Naive thymus-derived CD8-positive, alpha-beta T cell (primary cell): ENCODE data around the gene ZIM2. TPM values are rescaled to one million over a fixed set of nuclear protein-coding genes. Genes with fewer than 3 reads are reported as not detected.

Experiments used
- ATAC-seq, 2 donors: fragments of 150-1000 bp; cut with Tn5 transposase in 1 of 2; sonication (Bioruptor Pico), chemical (Tn5 transposase) in 1 of 2; 1 replicate in 1 of 2; 2 replicates in 1 of 2; pipeline ENCODE4 v1.10.0; 2021; ENCODE audit warnings: mild to moderate bottlenecking in 2 of 2, moderate library complexity in 2 of 2
- POLR2A ChIA-PET: fragments of 350-600 bp; sonication (Branson Sonifier 250); formaldehyde crosslinking; loops from one replicate; lab custom pipeline; 2021; ENCODE audit warnings: antibody characterized with exemption; lab: Charles Lee
- DNase-seq, 10 donors: peaks; one replicate each; pipeline versions ENCODE4 v3.0.0 to v3.0.0-alpha.2; 2020 to 2022
- H3K27ac Mint-ChIP-seq, 10 donors: one replicate each; pipeline ENCODE4 v1.8.0; 2020 to 2022; ENCODE audit warnings: mild to moderate bottlenecking in 10 of 10, mixed read lengths in 10 of 10, moderate library complexity in 4 of 10, inconsistent platforms in 1 of 10
- H3K27me3 Mint-ChIP-seq, 5 donors: one replicate each; pipeline ENCODE4 v1.8.0; 2021 to 2022; ENCODE audit warnings: mixed read lengths in 5 of 5
- H3K36me3 Mint-ChIP-seq, 3 donors: one replicate each; pipeline ENCODE4 v1.8.0; 2020 to 2022; ENCODE audit warnings: mixed read lengths in 3 of 3, mild to moderate bottlenecking in 2 of 3, inconsistent platforms in 1 of 3
- H3K4me1 Mint-ChIP-seq, 4 donors: one replicate each; pipeline ENCODE4 v1.8.0; 2021 to 2022; ENCODE audit warnings: mixed read lengths in 4 of 4
- H3K4me3 Mint-ChIP-seq, 10 donors: one replicate each; pipeline ENCODE4 v1.8.0; 2020 to 2022; ENCODE audit warnings: mild to moderate bottlenecking in 10 of 10, mixed read lengths in 10 of 10, moderate library complexity in 6 of 10, inconsistent platforms in 1 of 10
- H3K9me3 Mint-ChIP-seq, 9 donors: one replicate each; pipeline ENCODE4 v1.8.0; 2020 to 2022; ENCODE audit warnings: mixed read lengths in 9 of 9, mild to moderate bottlenecking in 3 of 9, inconsistent platforms in 1 of 9, moderate library complexity in 1 of 9
- polyA plus RNA-seq, 3 donors: library from polyadenylated mRNA; unstranded; fragments of 300-500 nt; fragmentation: Illumina TruSeq; gene quantifications; one replicate each; pipeline ENCODE4 v1.2.3, GENCODE V29; 2021
- total RNA-seq, 8 experiments: library from RNA in 2 of 8; stranded (reverse) in 2 of 8; gene quantifications; one replicate each; pipeline ENCODE4 v1.2.3 and lab custom pipeline; 2021 to 2026

The ZIM2 gene
- total and polyA plus RNA-seq, 5 experiments from 2014 or later: not detected

DNA sequence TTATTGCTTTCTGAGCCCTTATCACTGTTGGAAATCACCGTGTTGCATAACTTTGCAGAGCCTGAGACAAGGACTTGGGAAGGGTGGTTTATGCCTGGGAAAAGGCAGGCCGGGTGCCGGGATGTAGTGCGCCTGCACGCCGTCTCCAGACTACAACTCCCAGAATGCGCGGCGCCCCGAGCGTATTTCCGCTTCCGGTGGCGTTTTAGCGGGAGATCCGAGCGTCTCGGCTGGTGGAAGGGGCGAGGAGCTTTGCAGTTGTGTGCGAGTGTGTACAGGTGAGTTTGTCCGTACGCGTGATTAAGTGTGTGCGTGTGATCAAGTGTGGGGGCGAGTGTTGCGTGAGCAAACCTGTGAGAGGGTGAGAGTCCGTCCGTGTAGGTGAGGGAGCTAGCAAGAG is 75.4 kb downstream of the ZIM2 start:
- peak in 3 of 10 donors; percentile 3 to 67 (median 4) for DNase-seq
- Mint-ChIP-seq H3K36me3 (peaks cover 2 to 57% (median 26%) of the 10 kb centered on the region in 3 donors), H3K27me3 (peaks cover 0 to 20% (median 8%) of the 10 kb centered on the region in 5 donors), H3K9me3 (peaks cover 22 to 90% (median 55%) of the 10 kb centered on the region in 9 donors), H3K4me3 (peak overlapping the region; percentile 27 to 86 (median 76)), H3K27ac (peak overlapping the region in 2 of 10 donors; percentile 47 to 60), H3K4me1 (peaks cover 5 to 11% (median 8%) of the 10 kb centered on the region in 4 donors)
- POLR2A ChIA-PET: no interaction called here
- peak in 1 of 2 donors; percentile 33 for ATAC-seq

DNA sequence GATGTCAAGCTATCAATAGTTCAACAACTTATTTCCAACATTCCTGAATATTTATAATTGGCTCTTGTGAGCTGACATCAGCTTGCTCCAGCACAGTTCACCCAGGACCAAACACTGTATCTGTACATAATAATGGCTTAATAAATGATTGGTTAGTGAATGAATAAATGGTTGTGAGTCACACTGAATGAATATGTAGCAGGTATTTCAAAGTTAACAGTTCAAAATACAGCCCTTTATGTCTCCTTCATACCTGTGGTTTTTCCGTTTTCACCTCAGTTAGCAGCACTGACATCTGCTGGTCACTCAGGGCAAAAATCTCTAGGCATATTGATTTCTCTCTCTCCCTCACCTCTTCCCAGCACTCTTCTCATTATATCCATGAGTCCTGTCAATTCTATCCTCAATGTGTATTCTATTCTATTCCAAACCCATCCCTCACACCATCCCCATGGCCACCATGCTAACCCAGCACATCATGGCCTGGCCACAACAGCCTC is 76.3 kb downstream of the ZIM2 start:
- no peak for ATAC-seq

GRCh38 chr19:56760842-56761241 is 79.7 kb downstream of the ZIM2 start:
- peaks cover 7 to 11% (median 8%) of the 10 kb centered on the region in 4 donors for H3K4me1 Mint-ChIP-seq
- peaks cover 0 to 25% (median 8%) of the 10 kb centered on the region in 5 donors for H3K27me3 Mint-ChIP-seq
- DNase-seq (no peak), ATAC-seq (no peak)
- H3K27ac Mint-ChIP-seq: peak overlapping the region in 1 of 10 donors; percentile 70
- peaks cover 36 to 99% (median 79%) of the 10 kb centered on the region in 9 donors for H3K9me3 Mint-ChIP-seq
- peaks cover 5 to 72% (median 19%) of the 10 kb centered on the region in 3 donors for H3K36me3 Mint-ChIP-seq
- H3K4me3 Mint-ChIP-seq: no peak overlapping the region
- POLR2A ChIA-PET: no interaction called here

More for the DNA sequence above, 76.3 kb downstream of the ZIM2 start:
- H3K9me3 Mint-ChIP-seq: peaks cover 22 to 90% (median 64%) of the 10 kb centered on the region in 9 donors
- POLR2A ChIA-PET: no interaction called here
- peak overlapping the region in 7 of 10 donors; percentile 1 to 86 (median 73) for H3K4me3 Mint-ChIP-seq
- H3K27me3 Mint-ChIP-seq: peaks cover 0 to 20% (median 8%) of the 10 kb centered on the region in 5 donors
- DNase-seq: no peak
- peaks cover 2 to 63% (median 26%) of the 10 kb centered on the region in 3 donors for H3K36me3 Mint-ChIP-seq
- no peak overlapping the region for H3K27ac Mint-ChIP-seq
- H3K4me1 Mint-ChIP-seq: peaks cover 5 to 11% (median 8%) of the 10 kb centered on the region in 4 donors

- Mint-ChIP-seq H3K27me3 (peaks cover 0 to 16% (median 3%) of the 10 kb centered on the region in 5 donors), H3K27ac (no peak overlapping the region), H3K36me3 (peaks cover 5 to 71% (median 15%) of the 10 kb centered on the region in 3 donors), H3K9me3 (peaks cover 28 to 99% (median 79%) of the 10 kb centered on the region in 9 donors), H3K4me3 (no peak overlapping the region), H3K4me1 (peaks cover 0 to 2% (median under 1%) of the 10 kb centered on the region in 4 donors)
- ATAC-seq (no peak), DNase-seq (no peak)
- POLR2A ChIA-PET: no interaction called here
These were observed 81.0 kb downstream of the ZIM2 start for GRCh38 chr19:56759531-56759930.

GRCh38 chr19:56751078-56751489 is 89.4 kb downstream of the ZIM2 start:
- DNase-seq (no peak), ATAC-seq (no peak)
- Mint-ChIP-seq H3K9me3 (peaks cover 20 to 83% (median 46%) of the 10 kb centered on the region in 9 donors), H3K4me3 (no peak overlapping the region), H3K27ac (peak overlapping the region in 1 of 10 donors; percentile 27), H3K36me3 (peaks cover 6 to 52% (median 13%) of the 10 kb centered on the region in 3 donors), H3K4me1 (no peaks in the 10 kb centered on the region), H3K27me3 (peaks cover 0 to 7% (median 0%) of the 10 kb centered on the region in 5 donors)
- POLR2A ChIA-PET: no interaction called here

- H3K4me1 Mint-ChIP-seq: no peaks in the 10 kb centered on the region
- H3K36me3 Mint-ChIP-seq: peaks cover 6 to 50% (median 11%) of the 10 kb centered on the region in 3 donors
- no peak overlapping the region for H3K27ac Mint-ChIP-seq
- POLR2A ChIA-PET: no interaction called here
- H3K27me3 Mint-ChIP-seq: peaks cover 0 to 7% (median 0%) of the 10 kb centered on the region in 5 donors
- DNase-seq (no peak), ATAC-seq (no peak)
- H3K4me3 Mint-ChIP-seq: no peak overlapping the region
- H3K9me3 Mint-ChIP-seq: peaks cover 21 to 83% (median 45%) of the 10 kb centered on the region in 9 donors
These were observed 89.9 kb downstream of the ZIM2 start for GRCh38 chr19:56750658-56751057.

- H3K36me3 Mint-ChIP-seq: peaks cover 6 to 44% (median 11%) of the 10 kb centered on the region in 3 donors
- ATAC-seq (no peak), DNase-seq (no peak)
- POLR2A ChIA-PET: no interaction called here
- H3K9me3 Mint-ChIP-seq: peaks cover 19 to 76% (median 44%) of the 10 kb centered on the region in 9 donors
- H3K27ac Mint-ChIP-seq: no peak overlapping the region
- no peak overlapping the region for H3K4me3 Mint-ChIP-seq
- H3K27me3 Mint-ChIP-seq: peaks cover 0 to 6% (median 0%) of the 10 kb centered on the region in 5 donors
- no peaks in the 10 kb centered on the region for H3K4me1 Mint-ChIP-seq
These were observed 92.1 kb downstream of the ZIM2 start for GRCh38 chr19:56748378-56748777.

DNA sequence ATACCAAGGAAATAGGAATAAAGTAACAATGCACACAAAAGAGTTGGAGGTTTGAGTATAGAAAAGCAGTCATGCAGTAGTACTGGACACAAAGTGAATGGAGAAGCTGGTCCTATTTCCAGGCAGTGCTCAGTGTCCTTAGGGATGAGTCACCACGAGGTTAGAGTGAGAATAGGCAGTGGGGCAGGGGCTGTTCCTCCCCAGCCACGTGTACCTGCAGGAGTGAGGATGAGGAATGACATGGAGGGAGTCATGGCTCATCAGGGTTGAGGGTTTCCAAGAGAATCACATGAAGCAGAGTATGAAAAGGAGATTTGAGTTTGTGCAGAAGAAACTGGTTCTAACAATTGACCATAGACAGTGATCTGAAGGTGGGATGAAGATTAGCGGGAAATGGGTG is 94.2 kb downstream of the ZIM2 start:
- DNase-seq (no peak), ATAC-seq (no peak)
- no peaks in the 10 kb centered on the region for H3K4me1 Mint-ChIP-seq
- H3K4me3 Mint-ChIP-seq: peak overlapping the region in 1 of 10 donors; percentile 44
- H3K27ac Mint-ChIP-seq: no peak overlapping the region
- H3K9me3 Mint-ChIP-seq: peaks cover 13 to 80% (median 59%) of the 10 kb centered on the region in 9 donors
- H3K36me3 Mint-ChIP-seq: peaks cover 6 to 49% (median 12%) of the 10 kb centered on the region in 3 donors
- peaks cover 0 to 6% (median 0%) of the 10 kb centered on the region in 5 donors for H3K27me3 Mint-ChIP-seq
- POLR2A ChIA-PET: no interaction called here

DNA sequence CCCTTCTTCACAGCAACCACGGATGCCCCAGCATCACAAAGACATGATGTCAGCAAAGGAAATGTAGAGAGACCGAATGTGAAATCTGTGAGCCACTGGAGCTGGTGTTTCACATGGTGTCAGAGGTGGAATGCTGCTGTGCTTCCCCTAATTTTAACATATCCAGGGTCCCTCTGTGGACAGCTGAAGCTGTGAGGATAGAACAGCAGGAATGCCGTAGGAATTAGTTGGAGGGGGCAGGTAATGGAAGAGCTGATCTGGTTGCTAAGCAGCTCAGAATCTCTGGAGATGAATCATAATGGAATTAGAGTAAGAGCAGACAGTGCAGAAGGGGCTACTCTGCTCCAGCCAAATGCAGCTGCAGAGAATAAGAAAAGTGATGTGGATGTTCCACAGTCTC is 100.0 kb downstream of the ZIM2 start:
- peaks cover 0 to 2% (median 0%) of the 10 kb centered on the region in 5 donors for H3K27me3 Mint-ChIP-seq
- no peak overlapping the region for H3K27ac Mint-ChIP-seq
- no peak for ATAC-seq
- DNase-seq: no peak
- H3K4me3 Mint-ChIP-seq: no peak overlapping the region
- POLR2A ChIA-PET: no interaction called here
- peaks cover 4 to 47% (median 8%) of the 10 kb centered on the region in 3 donors for H3K36me3 Mint-ChIP-seq
- peaks cover 5 to 78% (median 61%) of the 10 kb centered on the region in 9 donors for H3K9me3 Mint-ChIP-seq
- no peaks in the 10 kb centered on the region for H3K4me1 Mint-ChIP-seq

DNA sequence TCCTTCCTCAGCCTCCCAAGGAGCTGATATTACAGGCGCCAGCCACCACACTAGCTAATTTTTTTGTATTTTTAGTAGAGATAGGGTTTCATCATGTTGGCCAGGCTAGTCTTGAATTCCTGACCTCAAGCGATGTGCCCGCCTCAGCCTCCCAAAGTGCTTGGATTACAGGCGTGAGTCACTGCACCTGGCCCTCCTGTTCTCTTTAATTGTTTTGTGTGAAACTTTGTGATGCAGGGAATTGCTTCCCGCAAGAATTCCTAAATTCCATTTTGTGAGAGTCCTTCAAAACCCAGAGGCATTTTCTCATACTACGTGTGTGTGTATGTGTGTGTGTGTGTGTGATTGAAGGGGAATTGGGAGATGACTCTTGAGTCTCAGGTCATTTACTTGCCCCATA is 104.0 kb downstream of the ZIM2 start:
- Mint-ChIP-seq H3K36me3 (peaks cover 4 to 52% (median 10%) of the 10 kb centered on the region in 3 donors), H3K9me3 (peaks cover 0 to 86% (median 62%) of the 10 kb centered on the region in 9 donors), H3K4me3 (no peak overlapping the region)

GRCh38 chr19:56732976-56733375 is 107.5 kb downstream of the ZIM2 start:
- Mint-ChIP-seq H3K9me3 (peaks cover 0 to 90% (median 50%) of the 10 kb centered on the region in 9 donors), H3K4me3 (no peak overlapping the region), H3K27ac (no peak overlapping the region), H3K27me3 (no peaks in the 10 kb centered on the region), H3K36me3 (peaks cover 4 to 45% (median 17%) of the 10 kb centered on the region in 3 donors), H3K4me1 (no peaks in the 10 kb centered on the region)
- ATAC-seq (no peak), DNase-seq (no peak)
- POLR2A ChIA-PET: no interaction called here

More for the DNA sequence above, 104.0 kb downstream of the ZIM2 start:
- ATAC-seq (no peak), DNase-seq (no peak)
- H3K27me3 Mint-ChIP-seq: no peaks in the 10 kb centered on the region
- no peaks in the 10 kb centered on the region for H3K4me1 Mint-ChIP-seq
- no peak overlapping the region for H3K27ac Mint-ChIP-seq
- POLR2A ChIA-PET: no interaction called here

DNA sequence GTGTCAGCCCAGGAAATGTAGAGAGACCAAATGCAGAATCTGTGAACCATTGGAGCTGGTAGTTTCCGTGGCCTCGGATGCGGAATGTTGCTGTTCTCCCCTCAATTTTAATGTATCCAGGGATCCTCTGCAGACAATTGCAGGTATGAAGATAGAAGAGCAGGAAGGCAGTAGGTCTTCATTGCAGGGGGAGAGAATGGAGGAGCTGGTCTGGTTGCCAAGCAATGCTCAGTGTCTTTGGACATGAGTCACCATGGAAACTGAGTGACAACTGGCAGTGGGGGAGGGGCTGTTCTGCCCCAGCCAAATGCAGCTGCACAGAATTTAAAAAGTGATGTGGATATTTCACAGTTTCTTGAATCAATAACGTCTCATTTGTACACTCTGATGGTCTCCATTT is 112.8 kb downstream of the ZIM2 start:
- DNase-seq (no peak), ATAC-seq (no peak)
- no peaks in the 10 kb centered on the region for H3K4me1 Mint-ChIP-seq
- no peak overlapping the region for H3K4me3 Mint-ChIP-seq
- no peak overlapping the region for H3K27ac Mint-ChIP-seq
- peaks cover 0 to 7% (median 0%) of the 10 kb centered on the region in 5 donors for H3K27me3 Mint-ChIP-seq
- POLR2A ChIA-PET: no interaction called here
- peaks cover 3 to 45% (median 24%) of the 10 kb centered on the region in 3 donors for H3K36me3 Mint-ChIP-seq
- peaks cover 0 to 87% (median 55%) of the 10 kb centered on the region in 9 donors for H3K9me3 Mint-ChIP-seq

- peaks cover 3 to 57% (median 26%) of the 10 kb centered on the region in 3 donors for H3K36me3 Mint-ChIP-seq
- DNase-seq: no peak
- no peak overlapping the region for H3K27ac Mint-ChIP-seq
- H3K4me3 Mint-ChIP-seq: no peak overlapping the region
- ATAC-seq: no peak
- peaks cover 15 to 90% (median 61%) of the 10 kb centered on the region in 9 donors for H3K9me3 Mint-ChIP-seq
- H3K4me1 Mint-ChIP-seq: no peaks in the 10 kb centered on the region
- H3K27me3 Mint-ChIP-seq: peaks cover 0 to 7% (median 0%) of the 10 kb centered on the region in 5 donors
- POLR2A ChIA-PET: no interaction called here
These were observed 114.6 kb downstream of the ZIM2 start for GRCh38 chr19:56725829-56726424.
